ENCODE data around the gene CUBN. TPM values are rescaled to one million over a fixed set of nuclear protein-coding genes. Genes with fewer than 3 reads are reported as not detected.
A peak's percentile ranks its signal among the peaks of the same experiment; 100 is the strongest.
"Not testable (repeated sequence)": the region's sequence is repeated elsewhere in the genome, so short reads cannot be mapped to it uniquely, and the experiment has no call there.

The CUBN gene
- total and polyA plus RNA-seq, 5 donors from 2014 or later = 0.01 to 4.7 (median 0.15) TPM

GRCh38 chr10:16827474-16827873 lies 302.1 kb downstream of the CUBN start:
- H3K27ac ChIP-seq (ENCODE audit: insufficient read depth, low read length, poor library complexity, severe bottlenecking); H3K36me3 ChIP-seq (ENCODE audit: control insufficient read depth, insufficient read depth, low read length); H3K9me3 Mint-ChIP-seq; H3K4me3 Mint-ChIP-seq; H3K27ac Mint-ChIP-seq; H3K4me1 Mint-ChIP-seq; DNase-seq; H3K27me3 Mint-ChIP-seq; H3K4me1 ChIP-seq (ENCODE audit: control insufficient read depth, insufficient read depth, low read length, poor library complexity, severe bottlenecking); H3K4me3 ChIP-seq (ENCODE audit: low read depth, low read length); ATAC-seq (ENCODE audit: low read depth in 2 of 2); H3K27me3 ChIP-seq (ENCODE audit: control insufficient read depth, insufficient read depth, low read length); H3K9me3 ChIP-seq (ENCODE audit: control insufficient read depth in 2 of 2, low read length in 2 of 2); H3K36me3 Mint-ChIP-seq: not testable (repeated sequence)

DNA sequence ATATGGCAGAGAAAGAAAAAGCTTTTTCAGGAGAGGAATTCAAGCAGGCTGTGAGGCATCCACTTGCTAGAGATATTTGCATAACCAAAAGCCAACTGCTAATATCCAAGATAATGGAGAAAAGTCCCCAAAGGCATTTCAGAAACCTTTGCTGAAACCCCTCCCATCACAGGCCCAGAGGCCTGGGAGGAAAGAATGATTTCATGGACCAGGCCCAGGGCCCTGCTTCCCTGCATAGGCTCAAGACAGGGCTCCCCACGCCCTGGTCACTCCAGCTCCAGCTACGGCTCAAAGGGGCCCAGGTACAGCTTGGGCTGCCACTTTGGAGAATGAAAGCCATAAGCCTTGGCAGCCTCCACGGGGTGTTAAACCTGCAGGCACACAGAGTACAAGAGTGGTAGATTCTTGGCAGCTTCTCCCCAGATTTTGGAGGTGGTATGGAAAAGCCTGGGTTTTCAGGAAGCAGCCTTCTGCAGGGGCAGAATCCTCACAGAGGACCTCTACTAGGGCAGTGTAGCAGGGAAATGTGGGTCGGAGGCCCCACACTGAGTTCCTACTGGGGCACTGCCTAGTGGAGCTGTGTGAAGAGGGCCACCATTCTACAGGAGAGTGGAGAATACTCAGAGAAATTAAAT lies 306.8 kb downstream of the CUBN start:
- Mint-ChIP-seq H3K4me3 (no peak overlapping the region), H3K27me3 (peaks cover 1% of the 10 kb centered on the region), H3K4me1 (peaks cover 0 to 6% (median 2%) of the 10 kb centered on the region in 4 donors), H3K27ac (peak overlapping the region in 1 of 3 donors; percentile 85), H3K9me3 (peaks cover 2 to 14% (median 7%) of the 10 kb centered on the region in 7 donors), H3K36me3 (peaks cover 16% of the 10 kb centered on the region)
- peaks cover 6% of the 10 kb centered on the region for H3K4me1 ChIP-seq (ENCODE audit: control insufficient read depth, insufficient read depth, low read length, poor library complexity, severe bottlenecking)
- no peak for ATAC-seq (ENCODE audit: low read depth in 2 of 2)
- H3K27ac ChIP-seq (ENCODE audit: insufficient read depth, low read length, poor library complexity, severe bottlenecking) = no peak overlapping the region
- no peak overlapping the region for H3K4me3 ChIP-seq (ENCODE audit: low read depth, low read length)
- H3K9me3 ChIP-seq (ENCODE audit: control insufficient read depth in 2 of 2, low read length in 2 of 2) = peaks cover 0 to 17% of the 10 kb centered on the region in 2 experiments
- no peak for DNase-seq
- H3K36me3 ChIP-seq (ENCODE audit: control insufficient read depth, insufficient read depth, low read length) = no peaks in the 10 kb centered on the region
- peaks cover 4% of the 10 kb centered on the region for H3K27me3 ChIP-seq (ENCODE audit: control insufficient read depth, insufficient read depth, low read length)

DNA sequence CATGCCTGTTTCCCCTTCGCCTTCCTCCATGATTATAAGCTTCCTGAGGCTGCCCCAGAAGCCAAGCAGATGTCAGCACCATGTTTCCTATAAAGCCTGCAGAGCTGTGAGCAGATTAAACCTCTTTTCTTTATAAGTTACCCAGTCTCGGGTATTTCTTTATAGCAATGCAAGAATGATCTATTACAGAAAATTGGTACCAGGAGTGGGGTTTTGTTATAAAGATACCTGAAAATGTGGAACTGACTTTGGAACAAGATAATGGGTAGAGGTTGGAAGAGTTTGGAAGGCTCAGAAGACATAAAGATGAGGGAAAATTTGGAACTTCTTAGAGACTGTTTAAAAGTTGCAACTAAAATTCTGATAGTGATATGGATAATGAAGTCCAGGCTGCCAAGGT lies 307.6 kb downstream of the CUBN start:
- DNase-seq (no peak), ATAC-seq (ENCODE audit: low read depth in 2 of 2) (no peak)
- Mint-ChIP-seq H3K9me3 (peaks cover 2 to 14% (median 9%) of the 10 kb centered on the region in 7 donors), H3K4me1 (peaks cover 0 to 13% (median 4%) of the 10 kb centered on the region in 4 donors), H3K27ac (no peak overlapping the region), H3K36me3 (peaks cover 16% of the 10 kb centered on the region), H3K27me3 (no peaks in the 10 kb centered on the region), H3K4me3 (no peak overlapping the region)
- Histone ChIP-seq H3K4me1 (ENCODE audit: control insufficient read depth, insufficient read depth, low read length, poor library complexity, severe bottlenecking) (peaks cover 10% of the 10 kb centered on the region), H3K4me3 (ENCODE audit: low read depth, low read length) (no peak overlapping the region), H3K36me3 (ENCODE audit: control insufficient read depth, insufficient read depth, low read length) (no peaks in the 10 kb centered on the region), H3K27me3 (ENCODE audit: control insufficient read depth, insufficient read depth, low read length) (peaks cover 4% of the 10 kb centered on the region), H3K27ac (ENCODE audit: insufficient read depth, low read length, poor library complexity, severe bottlenecking) (no peak overlapping the region), H3K9me3 (ENCODE audit: control insufficient read depth in 2 of 2, low read length in 2 of 2) (peaks cover 0 to 17% of the 10 kb centered on the region in 2 experiments)

GRCh38 chr10:16820421-16820820 lies 309.2 kb downstream of the CUBN start:
- Mint-ChIP-seq H3K4me1 (peaks cover 3 to 26% (median 13%) of the 10 kb centered on the region in 4 donors), H3K27ac (no peak overlapping the region)

DNA sequence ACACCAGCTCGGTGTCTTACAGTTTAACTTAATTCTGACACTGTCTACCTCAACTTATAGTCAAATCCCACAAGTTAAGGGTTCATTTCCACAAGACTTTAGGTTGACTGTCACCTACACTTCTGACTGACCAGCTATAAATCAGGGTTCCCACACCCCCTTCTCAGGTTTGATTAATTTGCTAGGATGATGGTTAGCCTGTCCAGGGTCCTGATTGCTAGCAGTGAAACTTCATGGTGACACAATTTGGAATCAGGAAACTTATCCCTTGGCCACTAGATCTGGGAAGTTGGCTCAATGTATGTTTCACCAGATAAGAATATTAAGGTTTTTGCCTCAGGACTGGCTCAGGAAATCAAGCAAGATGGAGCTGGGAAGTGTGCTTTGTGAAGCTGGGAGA lies 309.6 kb downstream of the CUBN start:
- Mint-ChIP-seq H3K27me3 (no peaks in the 10 kb centered on the region), H3K4me1 (peaks cover 7 to 30% (median 17%) of the 10 kb centered on the region in 4 donors), H3K4me3 (peak overlapping the region in 1 of 4 donors; percentile 64), H3K36me3 (peaks cover 23% of the 10 kb centered on the region), H3K27ac (no peak overlapping the region), H3K9me3 (peaks cover 2 to 14% (median 9%) of the 10 kb centered on the region in 7 donors)
- Histone ChIP-seq H3K9me3 (ENCODE audit: control insufficient read depth in 2 of 2, low read length in 2 of 2) (peaks cover 0 to 17% of the 10 kb centered on the region in 2 experiments), H3K4me3 (ENCODE audit: low read depth, low read length) (no peak overlapping the region), H3K36me3 (ENCODE audit: control insufficient read depth, insufficient read depth, low read length) (peaks cover 2% of the 10 kb centered on the region), H3K27ac (ENCODE audit: insufficient read depth, low read length, poor library complexity, severe bottlenecking) (no peak overlapping the region), H3K4me1 (ENCODE audit: control insufficient read depth, insufficient read depth, low read length, poor library complexity, severe bottlenecking) (peaks cover 24% of the 10 kb centered on the region), H3K27me3 (ENCODE audit: control insufficient read depth, insufficient read depth, low read length) (peaks cover 4% of the 10 kb centered on the region)
- ATAC-seq (ENCODE audit: low read depth in 2 of 2) (no peak), DNase-seq (no peak)

More at GRCh38 chr10:16820421-16820820, 309.2 kb downstream of the CUBN start:
- Mint-ChIP-seq H3K4me3 (peak overlapping the region in 1 of 4 donors; percentile 64), H3K27me3 (no peaks in the 10 kb centered on the region), H3K36me3 (peaks cover 19% of the 10 kb centered on the region), H3K9me3 (peaks cover 2 to 14% (median 9%) of the 10 kb centered on the region in 7 donors)
- H3K4me3 ChIP-seq (ENCODE audit: low read depth, low read length) = no peak overlapping the region
- peaks cover 4% of the 10 kb centered on the region for H3K27me3 ChIP-seq (ENCODE audit: control insufficient read depth, insufficient read depth, low read length)
- ATAC-seq (ENCODE audit: low read depth in 2 of 2) (no peak), DNase-seq (no peak)
- H3K36me3 ChIP-seq (ENCODE audit: control insufficient read depth, insufficient read depth, low read length) = no peaks in the 10 kb centered on the region
- peaks cover 0 to 17% of the 10 kb centered on the region in 2 experiments for H3K9me3 ChIP-seq (ENCODE audit: control insufficient read depth in 2 of 2, low read length in 2 of 2)
- no peak overlapping the region for H3K27ac ChIP-seq (ENCODE audit: insufficient read depth, low read length, poor library complexity, severe bottlenecking)
- peaks cover 21% of the 10 kb centered on the region for H3K4me1 ChIP-seq (ENCODE audit: control insufficient read depth, insufficient read depth, low read length, poor library complexity, severe bottlenecking)

DNA sequence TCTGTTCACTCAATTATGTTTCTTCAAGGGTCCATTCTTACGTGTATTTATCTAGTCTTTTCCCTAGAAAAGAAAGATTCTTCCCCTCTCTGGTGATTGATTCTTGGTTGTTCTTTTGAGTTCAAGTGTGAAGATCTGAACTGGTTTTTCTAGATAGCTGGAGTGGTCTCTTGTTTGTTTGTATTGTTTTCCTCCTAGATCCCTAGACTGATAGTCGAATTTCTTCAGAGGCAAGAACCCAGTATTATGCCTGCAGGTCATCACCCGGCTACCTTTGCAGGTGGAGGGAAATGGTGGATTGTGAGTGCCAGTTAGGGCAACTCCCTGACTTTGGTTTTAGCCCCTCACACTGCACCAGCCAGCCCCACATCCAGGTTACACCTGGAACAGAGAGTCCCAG lies 310.2 kb downstream of the CUBN start:
- Histone ChIP-seq H3K36me3 (ENCODE audit: control insufficient read depth, insufficient read depth, low read length) (peaks cover 7% of the 10 kb centered on the region), H3K4me3 (ENCODE audit: low read depth, low read length) (no peak overlapping the region), H3K27me3 (ENCODE audit: control insufficient read depth, insufficient read depth, low read length) (peaks cover 4% of the 10 kb centered on the region), H3K4me1 (ENCODE audit: control insufficient read depth, insufficient read depth, low read length, poor library complexity, severe bottlenecking) (peaks cover 30% of the 10 kb centered on the region), H3K27ac (ENCODE audit: insufficient read depth, low read length, poor library complexity, severe bottlenecking) (no peak overlapping the region), H3K9me3 (ENCODE audit: control insufficient read depth in 2 of 2, low read length in 2 of 2) (peaks cover 0 to 17% of the 10 kb centered on the region in 2 experiments)
- ATAC-seq (ENCODE audit: low read depth in 2 of 2) (no peak), DNase-seq (no peak)
- Mint-ChIP-seq H3K27ac (no peak overlapping the region), H3K4me1 (peaks cover 10 to 36% (median 21%) of the 10 kb centered on the region in 4 donors), H3K36me3 (peaks cover 27% of the 10 kb centered on the region), H3K4me3 (peak overlapping the region; percentile 42 to 86 (median 64)), H3K9me3 (peaks cover 2 to 14% (median 9%) of the 10 kb centered on the region in 7 donors), H3K27me3 (no peaks in the 10 kb centered on the region)

- DNase-seq = no peak
- Mint-ChIP-seq H3K27ac (no peak overlapping the region), H3K36me3 (peaks cover 27% of the 10 kb centered on the region), H3K27me3 (no peaks in the 10 kb centered on the region), H3K4me3 (peak overlapping the region; percentile 64 to 96 (median 90)), H3K4me1 (peaks cover 10 to 38% (median 23%) of the 10 kb centered on the region in 4 donors), H3K9me3 (peaks cover 2 to 14% (median 9%) of the 10 kb centered on the region in 7 donors)
- H3K4me3 ChIP-seq (ENCODE audit: low read depth, low read length) = no peak overlapping the region
- no peak overlapping the region for H3K27ac ChIP-seq (ENCODE audit: insufficient read depth, low read length, poor library complexity, severe bottlenecking)
- peaks cover 4% of the 10 kb centered on the region for H3K27me3 ChIP-seq (ENCODE audit: control insufficient read depth, insufficient read depth, low read length)
- peaks cover 0 to 17% of the 10 kb centered on the region in 2 experiments for H3K9me3 ChIP-seq (ENCODE audit: control insufficient read depth in 2 of 2, low read length in 2 of 2)
- no peak for ATAC-seq (ENCODE audit: low read depth in 2 of 2)
- H3K4me1 ChIP-seq (ENCODE audit: control insufficient read depth, insufficient read depth, low read length, poor library complexity, severe bottlenecking) = peaks cover 34% of the 10 kb centered on the region
- peaks cover 7% of the 10 kb centered on the region for H3K36me3 ChIP-seq (ENCODE audit: control insufficient read depth, insufficient read depth, low read length)
Observed at GRCh38 chr10:16819026-16819425, 310.6 kb downstream of the CUBN start.
